Osteocyte (in vitro differentiated cells): ENCODE measurements around the gene BRCA2. TPM values are rescaled to one million over a fixed set of nuclear protein-coding genes. Genes with fewer than 3 reads are reported as not detected.
A peak's percentile ranks its signal among the peaks of the same experiment; 100 is the strongest.

ENCODE experiments used
- DNase-seq: peaks from one replicate; pipeline ENCODE4 v3.0.0; 2021; ENCODE audit warnings: mixed read lengths; ENCODE audit not compliant: unreplicated experiment; ENCODE audit errors: extremely low spot score
- H3K27ac Mint-ChIP-seq: one replicate; pipeline ENCODE4 v1.8.0; 2021; ENCODE audit warnings: mild to moderate bottlenecking, mixed read lengths; ENCODE audit not compliant: unreplicated experiment
- H3K27me3 Mint-ChIP-seq: one replicate; pipeline ENCODE4 v1.8.0; 2021; ENCODE audit warnings: mixed read lengths; ENCODE audit not compliant: unreplicated experiment
- H3K36me3 Mint-ChIP-seq: one replicate; pipeline ENCODE4 v1.8.0; 2021; ENCODE audit warnings: mixed read lengths; ENCODE audit not compliant: unreplicated experiment
- H3K4me1 Mint-ChIP-seq: one replicate; pipeline ENCODE4 v1.8.0; 2021; ENCODE audit warnings: mixed read lengths; ENCODE audit not compliant: unreplicated experiment
- H3K4me3 Mint-ChIP-seq: one replicate; pipeline ENCODE4 v1.8.0; 2021; ENCODE audit warnings: mild to moderate bottlenecking, moderate library complexity, mixed read lengths; ENCODE audit not compliant: unreplicated experiment
- H3K9me3 Mint-ChIP-seq: one replicate; pipeline ENCODE4 v1.8.0; 2021; ENCODE audit warnings: mixed read lengths; ENCODE audit not compliant: unreplicated experiment
- CTCF ChIP-seq: fragments of 200-600 bp; sonication (generic); IDR thresholded peaks from 2 replicates; pipeline ENCODE4 v1.5.0; 2021; ENCODE audit warnings: antibody characterized with exemption, mild to moderate bottlenecking, moderate library complexity
- total RNA-seq: library from RNA; stranded (reverse); gene quantifications from 2 replicates; pipeline ENCODE4 v1.2.1, GENCODE V29; 2021

BRCA2 gene
- total RNA-seq, 1 donor from 2014 or later = 2.8 TPM

GRCh38 chr13:32403108-32403507 is 87.8 kb downstream of the BRCA2 start:
- H3K27ac Mint-ChIP-seq = peak overlapping the region; percentile 57
- H3K4me3 Mint-ChIP-seq = no peak overlapping the region
- H3K9me3 Mint-ChIP-seq = no peaks in the 10 kb centered on the region
- no peaks in the 10 kb centered on the region for H3K27me3 Mint-ChIP-seq
- H3K36me3 Mint-ChIP-seq = peaks cover 10% of the 10 kb centered on the region
- TF ChIP-seq CTCF = no peak
- DNase-seq = no peak
- peaks cover 14% of the 10 kb centered on the region for H3K4me1 Mint-ChIP-seq

- no peak for DNase-seq
- Mint-ChIP-seq H3K4me1 (peaks cover 24% of the 10 kb centered on the region), H3K36me3 (peaks cover 7% of the 10 kb centered on the region), H3K9me3 (no peaks in the 10 kb centered on the region), H3K27ac (no peak overlapping the region), H3K4me3 (no peak overlapping the region), H3K27me3 (peaks cover 2% of the 10 kb centered on the region)
- no peak for TF ChIP-seq CTCF
Observed at GRCh38 chr13:32407854-32408253, 92.5 kb downstream of the BRCA2 start.

GRCh38 chr13:32408296-32409000 is 93.1 kb downstream of the BRCA2 start:
- DNase-seq = no peak
- Mint-ChIP-seq H3K36me3 (peaks cover 7% of the 10 kb centered on the region), H3K4me3 (no peak overlapping the region), H3K27ac (no peak overlapping the region), H3K9me3 (no peaks in the 10 kb centered on the region), H3K4me1 (peaks cover 18% of the 10 kb centered on the region), H3K27me3 (peaks cover 2% of the 10 kb centered on the region)
- TF ChIP-seq CTCF = no peak

- TF ChIP-seq CTCF = no peak
- Mint-ChIP-seq H3K9me3 (no peaks in the 10 kb centered on the region), H3K4me3 (no peak overlapping the region), H3K27me3 (peaks cover 2% of the 10 kb centered on the region), H3K4me1 (peaks cover 17% of the 10 kb centered on the region), H3K27ac (no peak overlapping the region), H3K36me3 (peaks cover 7% of the 10 kb centered on the region)
- DNase-seq = no peak
Observed at GRCh38 chr13:32409001-32409313, 93.6 kb downstream of the BRCA2 start.

GRCh38 chr13:32409561-32410421 is 94.5 kb downstream of the BRCA2 start:
- Mint-ChIP-seq H3K36me3 (peaks cover 7% of the 10 kb centered on the region), H3K27me3 (peaks cover 2% of the 10 kb centered on the region), H3K4me1 (peaks cover 17% of the 10 kb centered on the region), H3K27ac (no peak overlapping the region), H3K9me3 (no peaks in the 10 kb centered on the region), H3K4me3 (peak overlapping the region; percentile 15)
- DNase-seq = no peak
- no peak for TF ChIP-seq CTCF
